HG03460 (cell line): ENCODE data around the gene DGKB.
A peak's percentile ranks its signal among the peaks of the same experiment; 100 is the strongest.

Experiments used
- ATAC-seq: cut with Tn5 transposase; IDR thresholded peaks from one replicate; pipeline ENCODE4 v1.9.1; 2021; ENCODE audit not compliant: unreplicated experiment

The DGKB gene

DNA sequence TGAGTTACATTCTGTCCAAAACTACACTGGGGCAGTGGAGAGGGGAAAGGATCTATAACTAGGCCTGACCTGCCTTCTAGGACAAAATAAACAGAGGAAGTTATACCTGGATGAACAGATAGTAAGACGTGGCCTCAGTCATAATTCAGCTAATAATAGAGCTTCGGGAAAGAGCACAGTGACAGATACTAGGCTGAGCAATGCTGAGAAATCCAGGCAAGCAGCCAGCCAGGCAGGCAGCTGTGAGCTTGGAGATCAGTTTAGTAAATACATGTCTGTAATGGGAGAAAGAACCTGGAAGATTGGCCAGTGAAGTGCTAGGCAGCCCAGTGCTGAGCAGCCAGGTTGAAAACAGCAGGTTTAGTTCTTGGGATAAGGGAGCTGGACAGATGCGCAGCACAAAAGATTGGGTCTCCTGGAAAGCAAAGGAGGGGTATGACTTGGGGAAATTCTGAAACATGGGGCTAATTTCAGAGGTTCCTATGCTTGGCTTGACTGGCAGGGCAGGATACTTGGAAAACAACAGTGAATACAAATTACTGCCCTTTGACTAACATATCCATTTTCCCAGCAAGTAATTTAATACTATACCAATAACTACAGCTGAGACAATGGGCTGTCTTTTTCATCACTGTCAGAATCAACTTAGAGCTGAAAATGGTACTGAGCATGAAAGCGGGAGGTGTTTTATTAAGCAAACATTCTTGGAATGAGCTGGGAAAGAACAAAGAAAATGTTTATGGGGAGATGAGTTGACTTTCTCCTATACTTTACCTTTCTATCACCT is 140.8 kb downstream of the DGKB start:
- ATAC-seq, result no peak

- no peak for ATAC-seq
Observed at GRCh38 chr7:14760730-14761478, 141.6 kb downstream of the DGKB start.

DNA sequence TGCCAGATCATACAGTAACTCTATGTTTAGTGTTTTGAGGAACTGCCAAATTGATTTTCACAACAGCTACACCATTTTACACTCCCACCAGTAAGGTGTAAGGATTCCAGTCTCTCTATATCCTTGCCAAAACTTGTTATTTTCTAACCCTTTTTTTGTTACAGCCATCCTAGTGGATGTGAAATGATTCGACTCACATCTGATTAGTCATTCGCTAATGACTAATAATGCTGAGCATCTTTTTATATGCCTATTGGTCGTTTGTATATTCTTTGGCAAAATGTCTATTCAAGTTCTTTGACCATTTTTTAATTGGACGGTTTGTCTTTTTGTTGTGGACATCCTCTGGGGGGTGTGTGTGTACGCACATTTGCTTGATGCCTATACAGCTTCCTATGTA is 142.8 kb downstream of the DGKB start:
- no peak for ATAC-seq

GRCh38 chr7:14754631-14755030 is 147.9 kb downstream of the DGKB start:
- ATAC-seq, result no peak

DNA sequence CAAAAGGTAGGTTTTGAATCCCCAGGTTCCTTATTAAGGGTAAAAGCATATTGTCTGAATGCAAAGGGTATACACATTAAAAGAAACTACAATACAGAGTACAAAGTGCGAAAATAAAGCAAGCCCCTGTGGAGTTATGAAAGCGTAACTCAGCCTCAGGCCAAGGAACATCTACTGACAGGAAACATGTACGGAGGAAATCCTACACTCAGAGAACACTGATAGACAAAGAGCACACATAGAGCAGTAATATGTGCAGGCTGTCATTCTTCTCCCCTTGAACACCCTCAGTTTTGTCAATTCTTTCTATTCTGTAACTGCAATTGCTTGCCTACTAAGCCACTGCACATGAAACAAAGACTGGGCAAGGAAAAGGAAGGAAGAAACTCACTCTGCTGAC is 150.2 kb downstream of the DGKB start:
- ATAC-seq, result no peak

DNA sequence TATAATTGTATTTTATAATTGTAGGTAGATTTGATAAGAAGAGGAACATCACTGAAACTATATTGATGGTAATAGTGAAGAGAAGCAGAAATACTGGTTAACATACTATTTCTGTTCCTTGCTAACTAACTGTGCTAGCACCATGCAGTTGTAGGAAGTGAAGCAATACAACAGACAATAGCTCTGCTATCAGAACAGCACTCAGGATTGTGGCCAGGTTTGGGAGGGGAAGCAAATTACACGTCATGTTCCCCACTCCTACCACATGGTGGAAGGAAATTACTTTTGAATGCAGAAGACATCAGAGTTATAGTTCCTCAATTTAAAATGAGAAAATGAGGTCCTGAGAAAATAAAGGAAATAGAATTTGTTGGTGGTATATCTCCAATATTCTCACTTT is 151.1 kb downstream of the DGKB start:
- ATAC-seq, result no peak

- ATAC-seq, result no peak
Observed at GRCh38 chr7:14748461-14748860, 154.1 kb downstream of the DGKB start.

GRCh38 chr7:14747701-14748100 is 154.8 kb downstream of the DGKB start:
- no peak for ATAC-seq

GRCh38 chr7:14745076-14745475 is 157.5 kb downstream of the DGKB start:
- ATAC-seq, result no peak

GRCh38 chr7:14740606-14741005 is 161.9 kb downstream of the DGKB start:
- no peak for ATAC-seq

DNA sequence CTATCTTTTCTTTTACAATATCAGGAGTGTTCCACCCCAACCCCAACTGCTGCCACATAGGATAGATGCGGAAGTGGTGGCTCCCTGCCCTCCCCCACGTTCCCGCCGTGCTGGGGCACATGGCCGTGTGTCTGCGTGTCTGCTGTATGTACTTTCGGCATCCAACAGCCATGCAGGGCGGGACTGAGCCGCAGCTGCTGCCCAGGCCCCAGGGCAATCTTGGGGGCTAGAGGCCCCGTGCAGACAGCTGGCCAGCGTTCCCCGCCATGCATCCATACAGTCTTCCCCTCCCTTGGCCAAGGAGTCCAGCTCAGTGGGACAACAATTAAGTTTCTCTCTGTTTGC is 162.7 kb downstream of the DGKB start:
- no peak for ATAC-seq

GRCh38 chr7:14739168-14739840 is 163.2 kb downstream of the DGKB start:
- no peak for ATAC-seq

GRCh38 chr7:14738086-14738485 is 164.5 kb downstream of the DGKB start:
- no peak for ATAC-seq

DNA sequence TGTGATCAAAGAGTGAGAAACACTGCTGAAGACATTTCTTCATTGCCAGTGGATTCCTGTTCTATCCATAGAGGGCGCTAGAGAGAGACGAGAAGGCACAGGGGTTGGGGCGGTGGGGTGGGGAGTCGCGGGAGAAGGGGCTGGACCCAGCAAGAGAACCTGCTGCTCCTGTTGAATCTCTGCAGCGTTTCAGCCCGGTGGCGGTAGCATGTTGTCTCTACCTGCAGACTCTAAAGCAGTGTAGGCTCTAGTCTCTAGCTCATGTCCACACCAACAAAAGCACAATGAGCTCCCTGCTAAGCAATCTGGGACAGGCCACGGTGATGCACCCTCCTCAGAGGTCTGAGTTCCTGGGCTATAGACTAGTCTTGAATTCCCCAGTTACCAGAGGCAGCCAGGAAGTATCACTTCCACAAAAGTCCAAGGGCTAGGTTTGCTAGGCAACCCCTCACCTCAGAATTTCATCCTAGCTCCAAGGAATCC is 167.7 kb downstream of the DGKB start:
- no peak for ATAC-seq

GRCh38 chr7:14720785-14721184 is 181.8 kb downstream of the DGKB start:
- ATAC-seq, result no peak

- ATAC-seq, result no peak
Observed at GRCh38 chr7:14717816-14718215, 184.7 kb downstream of the DGKB start.

- ATAC-seq, result no peak
Observed at GRCh38 chr7:14717169-14717568, 185.4 kb downstream of the DGKB start.

DNA sequence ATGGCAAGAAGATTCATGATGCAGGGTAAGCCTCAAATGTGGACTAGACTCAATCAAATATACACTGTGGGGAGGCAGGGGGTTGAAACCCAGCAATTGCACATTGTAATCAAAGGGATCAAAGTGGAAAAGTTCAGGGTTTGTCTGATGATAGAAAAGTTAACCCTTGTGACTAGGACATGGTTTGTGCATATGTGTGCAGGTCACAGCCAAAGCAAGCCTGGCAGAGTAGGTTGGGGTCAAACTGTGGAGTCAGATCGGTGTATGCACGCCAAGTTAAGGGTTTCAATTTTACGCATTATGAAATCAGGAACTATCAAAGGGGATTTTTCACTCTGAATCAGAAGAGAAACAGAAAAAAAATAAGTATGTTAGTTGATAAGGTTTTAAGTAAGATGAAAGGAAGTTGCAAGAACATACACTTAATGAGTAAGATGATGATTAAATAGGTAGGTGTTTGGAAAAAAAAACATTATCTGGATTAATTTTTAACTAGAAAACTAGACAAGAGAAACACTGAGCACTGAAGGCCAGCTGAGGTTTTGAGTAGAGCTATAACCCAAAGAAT is 188.3 kb downstream of the DGKB start:
- peak; percentile 98 for ATAC-seq

GRCh38 chr7:14698239-14698638 is 204.3 kb downstream of the DGKB start:
- no peak for ATAC-seq

DNA sequence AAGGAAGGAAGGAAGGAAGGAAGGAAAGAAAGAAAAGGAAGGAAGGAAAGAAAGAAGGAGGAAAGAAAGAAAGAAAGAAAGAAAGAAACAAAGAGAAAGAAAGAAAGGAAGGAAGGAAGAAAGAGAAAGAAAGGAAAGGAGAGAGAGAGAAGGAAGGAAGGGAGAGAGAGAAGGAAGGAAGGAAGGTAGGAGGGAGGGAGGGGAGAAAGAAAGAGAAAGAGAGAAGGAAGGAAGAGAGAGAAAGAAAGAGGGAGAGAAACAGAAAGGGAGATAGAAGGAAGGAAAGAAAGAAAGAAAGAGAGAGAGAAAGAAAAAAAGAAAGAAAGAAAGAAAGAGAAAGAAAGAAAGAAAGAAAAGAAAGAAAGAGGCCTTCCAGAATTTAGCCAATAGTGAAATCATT is 204.9 kb downstream of the DGKB start:
- no peak for ATAC-seq

- ATAC-seq, result peak; percentile 48
Observed at GRCh38 chr7:14691597-14692203, 210.9 kb downstream of the DGKB start.
